DND-41 (cell line): ENCODE data around the gene RUVBL1.
A peak's percentile ranks its signal among the peaks of the same experiment; 100 is the strongest.

Source experiments
- ATAC-seq: fragments of 200-7000 bp; cut with Tn5 transposase; 3 replicates; pipeline ENCODE4 v1.9.1; 2021; ENCODE audit warnings: low read depth; ENCODE audit not compliant: insufficient read depth
- DNase-seq: peaks from one replicate; pipeline ENCODE4 v3.0.0-alpha.2; 2020
- H2AFZ ChIP-seq: 2 replicates; pipeline ENCODE4 v1.6.0; 2012; ENCODE audit warnings: low read depth, low read length
- H3K27ac ChIP-seq: 2 replicates; pipeline ENCODE4 v1.5.1; 2012; ENCODE audit warnings: low read length, inconsistent platforms
- H3K27me3 ChIP-seq: fragments of 200-600 bp; sonication (generic); 2 replicates; pipeline ENCODE4 v1.6.0; 2012; ENCODE audit warnings: low read length, mild to moderate bottlenecking, inconsistent platforms; ENCODE audit not compliant: insufficient read depth, poor library complexity
- H3K36me3 ChIP-seq: 2 replicates; pipeline ENCODE4 v1.5.1; 2012; ENCODE audit warnings: low read length, inconsistent platforms; ENCODE audit not compliant: insufficient read depth
- H3K4me1 ChIP-seq: 2 replicates; pipeline ENCODE4 v1.5.1; 2012; ENCODE audit warnings: mild to moderate bottlenecking, low read length; ENCODE audit not compliant: insufficient read depth
- H3K4me2 ChIP-seq: 2 replicates; pipeline ENCODE4 v1.6.0; 2012; ENCODE audit warnings: mild to moderate bottlenecking, moderate library complexity, low read length, inconsistent platforms; ENCODE audit not compliant: insufficient read depth
- H3K4me3 ChIP-seq, 2 experiments: fragments of 200-600 bp in 1 of 2; shearing (Covaris generic) in 1 of 2; 2 replicates each; pipeline ENCODE4 v1.5.1; 2012 to 2016; ENCODE audit warnings: inconsistent platforms in 2 of 2, low read length in 2 of 2, mild to moderate bottlenecking in 2 of 2, low read depth in 1 of 2, moderate library complexity in 1 of 2
- H3K79me2 ChIP-seq: 2 replicates; pipeline ENCODE4 v1.6.0; 2012; ENCODE audit warnings: low read length, inconsistent platforms; ENCODE audit not compliant: insufficient read depth
- H3K9ac ChIP-seq: 2 replicates; pipeline ENCODE4 v1.6.0; 2012; ENCODE audit warnings: low read depth, mild to moderate bottlenecking, inconsistent platforms, low read length, moderate library complexity
- H3K9me3 ChIP-seq: 2 replicates; pipeline ENCODE4 v1.5.1; 2012; ENCODE audit warnings: low read length, moderate library complexity, mild to moderate bottlenecking, inconsistent platforms; ENCODE audit not compliant: insufficient read depth, severe bottlenecking
- H4K20me1 ChIP-seq: 2 replicates; pipeline ENCODE4 v1.6.0; 2012; ENCODE audit warnings: low read length; ENCODE audit not compliant: insufficient read depth
- CTCF ChIP-seq: IDR thresholded peaks from 2 replicates; pipeline ENCODE4 v1.5.1; 2012; ENCODE audit warnings: borderline replicate concordance, low read length, moderate library complexity, mild to moderate bottlenecking; ENCODE audit not compliant: poor library complexity, severe bottlenecking; ENCODE audit errors: extremely low read depth
- EZH2 ChIP-seq: IDR thresholded peaks from 3 replicates; pipeline ENCODE4 v1.6.1; 2012; ENCODE audit warnings: borderline replicate concordance, low read depth, mild to moderate bottlenecking, moderate library complexity, low read length, inconsistent platforms; ENCODE audit not compliant: severe bottlenecking

Gene RUVBL1

GRCh38 chr3:128098234-128098633, 25.4 kb downstream of the RUVBL1 start:
- TF ChIP-seq EZH2 (no peak), CTCF (no peak)
- Histone ChIP-seq H3K36me3 (peaks cover 98% of the 10 kb centered on the region), H3K9ac (no peak overlapping the region), H3K4me2 (no peak overlapping the region), H2AFZ (no peak overlapping the region), H3K4me3 (no peak overlapping the region), H4K20me1 (peaks cover 21% of the 10 kb centered on the region), H3K27ac (no peak overlapping the region), H3K4me1 (no peaks in the 10 kb centered on the region), H3K9me3 (no peaks in the 10 kb centered on the region), H3K79me2 (peaks cover 23% of the 10 kb centered on the region), H3K27me3 (no peaks in the 10 kb centered on the region)
- DNase-seq: no peak
- no peak for ATAC-seq

- Histone ChIP-seq H3K79me2 (peaks cover 38% of the 10 kb centered on the region), H2AFZ (no peak overlapping the region), H3K4me1 (no peaks in the 10 kb centered on the region), H3K9me3 (no peaks in the 10 kb centered on the region), H4K20me1 (peaks cover 21% of the 10 kb centered on the region), H3K9ac (no peak overlapping the region), H3K36me3 (peaks cover 92% of the 10 kb centered on the region), H3K4me3 (no peak overlapping the region), H3K4me2 (no peak overlapping the region), H3K27me3 (no peaks in the 10 kb centered on the region), H3K27ac (0 out of 2 replicates have a peak overlapping the region, but pooled peaks have one; percentile 45)
- TF ChIP-seq CTCF (peak; percentile 89), EZH2 (no peak)
- ATAC-seq (peak; percentile 98), DNase-seq (peak; percentile 71)
Measured at GRCh38 chr3:128095222-128095703, 28.3 kb downstream of the RUVBL1 start.

GRCh38 chr3:128094295-128095151, 29.1 kb downstream of the RUVBL1 start:
- no peak for DNase-seq
- no peaks in the 10 kb centered on the region for H3K27me3 ChIP-seq
- ATAC-seq: no peak; the same call in 1 of the 3 replicates
- no peaks in the 10 kb centered on the region for H3K9me3 ChIP-seq
- no peak overlapping the region for H3K4me2 ChIP-seq
- H3K4me3 ChIP-seq: no peak overlapping the region
- H2AFZ ChIP-seq: no peak overlapping the region
- peaks cover 21% of the 10 kb centered on the region for H4K20me1 ChIP-seq
- H3K4me1 ChIP-seq: no peaks in the 10 kb centered on the region
- H3K9ac ChIP-seq: no peak overlapping the region
- peaks cover 85% of the 10 kb centered on the region for H3K36me3 ChIP-seq
- TF ChIP-seq CTCF (no peak), EZH2 (no peak)
- H3K27ac ChIP-seq: no peak overlapping the region
- H3K79me2 ChIP-seq: peaks cover 43% of the 10 kb centered on the region
